HG02798 (cell line): ENCODE data around the gene GPR149.
A peak's percentile ranks its signal among the peaks of the same experiment; 100 is the strongest.
"Not testable (repeated sequence)": the region's sequence is repeated elsewhere in the genome, so short reads cannot be mapped to it uniquely, and the experiment has no call there.

ENCODE experiments used
- ATAC-seq: cut with Tn5 transposase; IDR thresholded peaks from one replicate; pipeline ENCODE4 v1.9.1; 2021; ENCODE audit warnings: mild to moderate bottlenecking; ENCODE audit not compliant: unreplicated experiment, poor library complexity

GPR149 gene

GRCh38 chr3:154430014-154430413 is at the start of gene GPR149:
TSS of gene GPR149 (minus strand) at chr3:154430190. CDS start at chr3:154429615, 575 bp downstream.
- no peak for ATAC-seq

- no peak for ATAC-seq
Observed at GRCh38 chr3:154473769-154474168, 43.8 kb upstream of the GPR149 start.

GRCh38 chr3:154469585-154469984 is 39.6 kb upstream of the GPR149 start:
- ATAC-seq: no peak

GRCh38 chr3:154464440-154465190 is 34.6 kb upstream of the GPR149 start:
- no peak for ATAC-seq

- ATAC-seq: peak; percentile 63
Observed at GRCh38 chr3:154458560-154458959, 28.6 kb upstream of the GPR149 start.

GRCh38 chr3:154439081-154439480 is 9.1 kb upstream of the GPR149 start:
- not testable (repeated sequence) for ATAC-seq

GRCh38 chr3:154431043-154431442 is 1.1 kb upstream of the GPR149 start:
- ATAC-seq: no peak

- no peak for ATAC-seq
Observed at GRCh38 chr3:154428286-154429206, 1.4 kb downstream of the GPR149 start.

GRCh38 chr3:154427685-154428285 is 2.2 kb downstream of the GPR149 start:
- no peak for ATAC-seq

GRCh38 chr3:154422694-154423093 is 7.3 kb downstream of the GPR149 start:
- ATAC-seq: no peak

GRCh38 chr3:154421083-154421482 is 8.9 kb downstream of the GPR149 start:
- no peak for ATAC-seq

GRCh38 chr3:154398084-154398967 is 31.7 kb downstream of the GPR149 start:
- peak; percentile 94 for ATAC-seq

- no peak for ATAC-seq
Observed at GRCh38 chr3:154389861-154390260, 40.1 kb downstream of the GPR149 start.

GRCh38 chr3:154384479-154384878 is 45.5 kb downstream of the GPR149 start:
- no peak for ATAC-seq

GRCh38 chr3:154378311-154378710 is 51.7 kb downstream of the GPR149 start:
- no peak for ATAC-seq

GRCh38 chr3:154367221-154367620 is 62.8 kb downstream of the GPR149 start:
- no peak for ATAC-seq

GRCh38 chr3:154364849-154365248 is 65.1 kb downstream of the GPR149 start:
- ATAC-seq: no peak

- ATAC-seq: no peak
Observed at GRCh38 chr3:154361099-154361498, 68.9 kb downstream of the GPR149 start.

GRCh38 chr3:154356009-154356408 is 74.0 kb downstream of the GPR149 start:
- ATAC-seq: no peak

- ATAC-seq: no peak
Observed at GRCh38 chr3:154349223-154349622, 80.8 kb downstream of the GPR149 start.
